Mesenchymal stem cell (in vitro differentiated cells and primary cell): ENCODE data around the gene NBPF1.
"Not testable (repeated sequence)": the region's sequence is repeated elsewhere in the genome, so short reads cannot be mapped to it uniquely, and the experiment has no call there.

Source experiments
- DNase-seq: peaks from one replicate; pipeline ENCODE4 v3.0.0-alpha.2; 2013
- H2AFZ ChIP-seq: one replicate; pipeline ENCODE4 v1.6.1; 2013; ENCODE audit warnings: low read depth, mild to moderate bottlenecking, control low read depth, inconsistent platforms, low read length, moderate library complexity
- H2AK5ac ChIP-seq: 2 replicates; pipeline ENCODE4 v1.6.1; 2013; ENCODE audit warnings: low read length, moderate library complexity, mild to moderate bottlenecking, inconsistent platforms; ENCODE audit not compliant: severe bottlenecking
- H2BK120ac ChIP-seq: one replicate; pipeline ENCODE4 v1.6.1; 2013; ENCODE audit warnings: low read depth, mild to moderate bottlenecking, inconsistent platforms, low read length, moderate library complexity
- H2BK12ac ChIP-seq, 2 experiments: one replicate each; pipeline ENCODE4 v1.6.1; 2013; ENCODE audit warnings: inconsistent platforms in 2 of 2, low read length in 2 of 2, mild to moderate bottlenecking in 2 of 2, moderate library complexity in 2 of 2, control low read depth in 1 of 2
- H2BK15ac ChIP-seq: one replicate; pipeline ENCODE4 v1.6.1; 2013; ENCODE audit warnings: mild to moderate bottlenecking, low read depth, inconsistent platforms; ENCODE audit not compliant: poor library complexity, severe bottlenecking
- H2BK5ac ChIP-seq: 2 replicates; pipeline ENCODE4 v1.6.1; 2013; ENCODE audit warnings: low read depth, mild to moderate bottlenecking, low read length, control low read depth, inconsistent platforms; ENCODE audit not compliant: poor library complexity, severe bottlenecking
- H3K14ac ChIP-seq, 2 experiments: one replicate each; pipeline ENCODE4 v1.6.1; 2013; ENCODE audit warnings: inconsistent platforms in 2 of 2, low read length in 2 of 2, control low read depth in 1 of 2, mild to moderate bottlenecking in 1 of 2, moderate library complexity in 1 of 2
- H3K18ac ChIP-seq, 2 experiments: one replicate each; pipeline ENCODE4 v1.6.1; 2013; ENCODE audit warnings: inconsistent platforms in 2 of 2, low read length in 2 of 2, control low read depth in 1 of 2, low read depth in 1 of 2, mild to moderate bottlenecking in 1 of 2
- H3K23ac ChIP-seq, 2 experiments: one replicate each; pipeline ENCODE4 v1.6.1; 2013; ENCODE audit warnings: inconsistent platforms in 2 of 2, low read length in 2 of 2, mild to moderate bottlenecking in 2 of 2, moderate library complexity in 2 of 2, control low read depth in 1 of 2
- H3K27ac ChIP-seq: 2 replicates; pipeline ENCODE4 v1.5.1; 2013; ENCODE audit warnings: mild to moderate bottlenecking, moderate library complexity, low read length, control low read depth, inconsistent platforms; ENCODE audit not compliant: poor library complexity, severe bottlenecking
- H3K27me3 ChIP-seq, 2 experiments: 2 replicates each; pipeline versions ENCODE4 v1.6.1 to v1.7.0; 2013; ENCODE audit warnings: low read length in 2 of 2, mild to moderate bottlenecking in 2 of 2, moderate library complexity in 2 of 2, control low read depth in 1 of 2, inconsistent platforms in 1 of 2; ENCODE audit not compliant: control insufficient read depth in 1 of 2, insufficient read depth in 1 of 2
- H3K36me3 ChIP-seq, 2 experiments: 2 replicates each; pipeline versions ENCODE4 v1.6.1 to v1.7.0; 2013; ENCODE audit warnings: low read length in 2 of 2, control low read depth in 1 of 2, inconsistent platforms in 1 of 2, low read depth in 1 of 2, mild to moderate bottlenecking in 1 of 2; ENCODE audit not compliant: insufficient read depth in 2 of 2, control insufficient read depth in 1 of 2
- H3K4ac ChIP-seq, 2 experiments: one replicate each; pipeline ENCODE4 v1.6.1; 2013; ENCODE audit warnings: inconsistent platforms in 2 of 2, low read length in 2 of 2, mild to moderate bottlenecking in 2 of 2, moderate library complexity in 2 of 2, control low read depth in 1 of 2, low read depth in 1 of 2
- H3K4me1 ChIP-seq: 2 replicates; pipeline ENCODE4 v1.6.1; 2013; ENCODE audit warnings: low read depth, low read length, control low read depth; ENCODE audit not compliant: control insufficient read depth, insufficient read depth
- H3K4me2 ChIP-seq: 2 replicates; pipeline ENCODE4 v1.6.1; 2013; ENCODE audit warnings: low read length, mild to moderate bottlenecking, inconsistent platforms; ENCODE audit not compliant: poor library complexity, severe bottlenecking
- H3K4me3 ChIP-seq, 2 experiments: 2 replicates each; pipeline versions ENCODE4 v1.5.1 to v1.7.0; 2013; ENCODE audit warnings: low read length in 2 of 2, mild to moderate bottlenecking in 2 of 2, control low read depth in 1 of 2, low read depth in 1 of 2; ENCODE audit not compliant: insufficient read depth in 1 of 2
- H3K79me1 ChIP-seq: replicated peaks from 2 replicates; pipeline ENCODE4 v1.6.1; 2013; ENCODE audit warnings: mild to moderate bottlenecking, control low read depth, low read length, inconsistent platforms; ENCODE audit not compliant: poor library complexity, severe bottlenecking
- H3K9ac ChIP-seq: 2 replicates; pipeline ENCODE4 v1.7.0; 2013; ENCODE audit warnings: mild to moderate bottlenecking, low read length, moderate library complexity
- H3K9me3 ChIP-seq: 2 replicates; pipeline ENCODE4 v1.7.0; 2013; ENCODE audit warnings: mild to moderate bottlenecking, low read length; ENCODE audit not compliant: control insufficient read depth
- H4K8ac ChIP-seq: one replicate; pipeline ENCODE4 v1.6.1; 2013; ENCODE audit warnings: inconsistent platforms, mild to moderate bottlenecking, low read length, moderate library complexity
- H4K91ac ChIP-seq: one replicate; pipeline ENCODE4 v1.6.1; 2013; ENCODE audit warnings: mild to moderate bottlenecking, low read length, inconsistent platforms
- WGBS: methylation state at CpG from one replicate; pipeline ENCODE4 v1.1.7; 2013; ENCODE audit warnings: mixed read lengths; 5-methylcytosine and 5-hydroxymethylcytosine counted together

NBPF1 gene

DNA sequence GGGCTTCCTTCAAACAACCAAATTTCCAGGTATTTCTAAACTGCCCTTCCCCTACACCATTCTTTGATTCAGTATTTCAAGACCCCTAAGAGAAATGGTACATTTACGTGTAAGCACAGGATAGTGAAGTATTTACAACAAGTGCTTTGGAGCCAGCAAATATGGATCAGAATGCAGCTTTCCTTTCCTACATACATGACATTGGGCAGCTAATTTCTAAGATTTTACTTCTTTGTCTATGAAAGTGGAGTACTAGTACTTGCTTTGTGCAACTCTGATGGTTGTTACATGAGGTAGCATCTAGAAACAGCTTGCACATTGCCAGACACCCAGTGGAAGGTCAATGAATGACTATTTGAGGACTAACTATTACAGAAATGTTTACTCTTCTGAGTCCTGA, 38.2 kb upstream of the NBPF1 start:
- not testable (repeated sequence) for H3K14ac ChIP-seq, DNase-seq

DNA sequence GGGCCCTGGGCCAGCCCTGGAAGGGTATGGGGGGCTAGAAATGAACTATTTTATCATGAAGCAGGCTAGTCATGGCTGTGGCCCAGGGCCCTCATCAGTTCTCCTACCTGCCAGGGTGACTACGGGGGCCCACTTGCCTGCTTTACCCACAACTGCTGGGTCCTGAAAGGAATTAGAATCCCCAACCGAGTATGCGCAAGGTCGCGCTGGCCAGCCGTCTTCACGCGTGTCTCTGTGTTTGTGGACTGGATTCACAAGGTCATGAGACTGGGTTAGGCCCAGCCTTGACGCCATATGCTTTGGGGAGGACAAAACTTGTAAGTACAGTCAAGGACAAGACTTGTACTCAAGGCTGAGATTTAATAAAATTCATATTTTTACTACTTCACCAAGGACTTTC, 36.6 kb upstream of the NBPF1 start:
- not testable (repeated sequence) for H3K4me3 ChIP-seq, H3K9me3 ChIP-seq, H2BK15ac ChIP-seq, H2BK12ac ChIP-seq, H3K9ac ChIP-seq, H3K36me3 ChIP-seq, H2BK120ac ChIP-seq, H3K18ac ChIP-seq, H4K91ac ChIP-seq, H3K4ac ChIP-seq, DNase-seq, H2BK5ac ChIP-seq, H3K79me1 ChIP-seq, H3K4me1 ChIP-seq, H3K27ac ChIP-seq, H4K8ac ChIP-seq, H2AFZ ChIP-seq, H3K14ac ChIP-seq, H3K23ac ChIP-seq, H3K4me2 ChIP-seq, H2AK5ac ChIP-seq
- 86% methylated on average over 6 of the region's 9 CpGs for WGBS
- peaks cover 5 to 11% of the 10 kb centered on the region in 2 experiments for H3K27me3 ChIP-seq

More for the DNA sequence above, 38.2 kb upstream of the NBPF1 start:
- H3K79me1 ChIP-seq, H2BK120ac ChIP-seq, H3K4me3 ChIP-seq, H2AK5ac ChIP-seq, H3K18ac ChIP-seq, H2BK5ac ChIP-seq, H3K4me2 ChIP-seq, H3K23ac ChIP-seq, H2AFZ ChIP-seq, H3K27me3 ChIP-seq, H3K36me3 ChIP-seq, H3K4ac ChIP-seq, H3K4me1 ChIP-seq, H2BK12ac ChIP-seq, H3K9ac ChIP-seq, H3K9me3 ChIP-seq, H3K27ac ChIP-seq, H2BK15ac ChIP-seq, H4K91ac ChIP-seq, H4K8ac ChIP-seq: not testable (repeated sequence)
- 100% methylated on average over 1 of the region's 1 CpG for WGBS

DNA sequence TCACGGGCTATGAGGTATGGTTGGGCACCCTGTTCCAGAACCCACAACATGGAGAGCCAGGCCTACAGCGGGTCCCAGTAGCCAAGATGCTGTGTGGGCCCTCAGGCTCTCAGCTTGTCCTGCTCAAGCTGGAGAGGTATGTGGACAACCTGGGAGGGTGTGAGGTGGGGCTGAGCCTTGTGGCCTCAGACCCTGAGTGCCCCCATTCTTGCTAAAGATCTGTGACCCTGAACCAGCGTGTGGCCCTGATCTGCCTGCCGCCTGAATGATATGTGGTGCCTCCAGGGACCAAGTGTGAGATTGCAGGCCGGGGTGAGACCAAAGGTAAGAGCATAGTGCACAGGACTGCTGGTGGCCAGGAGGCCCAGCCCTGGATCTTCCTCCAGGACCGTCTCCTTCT, 36.0 kb upstream of the NBPF1 start:
- H3K4me3 ChIP-seq, H3K14ac ChIP-seq, H2BK15ac ChIP-seq, DNase-seq, H4K8ac ChIP-seq, H3K36me3 ChIP-seq, H3K79me1 ChIP-seq, H3K18ac ChIP-seq, H2AFZ ChIP-seq, H3K4me2 ChIP-seq, H2BK5ac ChIP-seq, H2BK12ac ChIP-seq, H3K9ac ChIP-seq, H4K91ac ChIP-seq, H3K4ac ChIP-seq, H2AK5ac ChIP-seq, H3K4me1 ChIP-seq, H3K9me3 ChIP-seq, H3K23ac ChIP-seq, H3K27ac ChIP-seq, H2BK120ac ChIP-seq: not testable (repeated sequence)
- peaks cover 5 to 11% of the 10 kb centered on the region in 2 experiments for H3K27me3 ChIP-seq
- 86% methylated on average over 3 of the region's 6 CpGs for WGBS

DNA sequence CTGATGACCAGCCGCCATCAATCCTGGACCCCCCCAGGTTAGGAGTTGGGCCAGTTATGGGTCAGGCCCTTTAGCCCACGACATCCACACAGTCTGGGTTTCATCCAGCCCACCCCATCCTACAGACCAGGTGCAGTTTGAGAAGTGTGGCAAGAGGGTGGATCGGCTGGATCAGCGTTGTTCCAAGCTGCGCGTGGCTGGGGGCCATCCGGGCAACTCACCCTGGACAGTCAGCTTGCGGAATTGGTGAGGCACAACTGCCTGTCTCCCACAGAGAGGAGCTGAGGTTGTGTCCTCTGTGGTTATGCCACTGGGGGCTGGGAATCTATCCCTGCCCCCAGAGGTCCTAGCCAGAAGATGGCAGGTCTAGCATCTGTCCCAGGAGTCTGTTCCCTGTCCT, 35.4 kb upstream of the NBPF1 start:
- not testable (repeated sequence) for H3K27ac ChIP-seq, H3K14ac ChIP-seq, H3K4ac ChIP-seq, DNase-seq, H4K8ac ChIP-seq, H2BK5ac ChIP-seq, H3K79me1 ChIP-seq, H2AFZ ChIP-seq, H2BK12ac ChIP-seq, H3K23ac ChIP-seq, H4K91ac ChIP-seq, H2BK15ac ChIP-seq, H2BK120ac ChIP-seq, H3K4me3 ChIP-seq, H3K18ac ChIP-seq, H3K9me3 ChIP-seq, H2AK5ac ChIP-seq, H3K36me3 ChIP-seq, H3K9ac ChIP-seq, H3K4me2 ChIP-seq
- Histone ChIP-seq H3K4me1 (peaks cover 12% of the 10 kb centered on the region), H3K27me3 (peaks cover 5 to 11% of the 10 kb centered on the region in 2 experiments)
- WGBS = no CpG with 5 or more reads among the region's 8 CpGs
